GM08714 (cell line): ENCODE results near the gene SMAD5.

Experiments
- H3K4me3 ChIP-seq: fragments of 200-500 bp; sonication (Bioruptor generic); 2 replicates; pipeline ENCODE4 v1.5.1; 2014; ENCODE audit warnings: mild to moderate bottlenecking, low read length, inconsistent platforms
- ZNF274 ChIP-seq: IDR thresholded peaks from 2 replicates; pipeline ENCODE4 v1.6.1; 2012; ENCODE audit warnings: mild to moderate bottlenecking, low read depth, low read length

Gene SMAD5

GRCh38 chr5:136228136-136228757, 95.6 kb downstream of the SMAD5 start:
- no peak for TF ChIP-seq ZNF274
- H3K4me3 ChIP-seq, result no peak overlapping the region

- no peak for TF ChIP-seq ZNF274
- no peak overlapping the region for H3K4me3 ChIP-seq
These were observed 97.5 kb downstream of the SMAD5 start for GRCh38 chr5:136230176-136230575.

- no peak overlapping the region for H3K4me3 ChIP-seq
- no peak for TF ChIP-seq ZNF274
These were observed 99.7 kb downstream of the SMAD5 start for GRCh38 chr5:136232316-136232715.
